GM12872 (cell line): Measurements from ENCODE around the gene RNLS.

Source experiments
- CTCF ChIP-seq: IDR thresholded peaks from 3 replicates; pipeline ENCODE4 v1.5.1; 2011; ENCODE audit warnings: low read depth, mild to moderate bottlenecking, low read length, moderate library complexity; ENCODE audit not compliant: insufficient read depth

RNLS gene

GRCh38 chr10:88540351-88540750, 42.8 kb downstream of the RNLS start:
- TF ChIP-seq CTCF: no peak

GRCh38 chr10:88538048-88538447, 45.1 kb downstream of the RNLS start:
- TF ChIP-seq CTCF: no peak

- TF ChIP-seq CTCF: no peak
Measured at GRCh38 chr10:88537322-88537721, 45.8 kb downstream of the RNLS start.

- no peak for TF ChIP-seq CTCF
Measured at GRCh38 chr10:88536437-88536836, 46.7 kb downstream of the RNLS start.

GRCh38 chr10:88534072-88534665, 48.9 kb downstream of the RNLS start:
- TF ChIP-seq CTCF: no peak

- TF ChIP-seq CTCF: no peak
Measured at GRCh38 chr10:88531392-88532052, 51.6 kb downstream of the RNLS start.

GRCh38 chr10:88530629-88531391, 52.3 kb downstream of the RNLS start:
- no peak for TF ChIP-seq CTCF
